Measurements from ENCODE around the gene HOOK2. TPM values are rescaled to one million over a fixed set of nuclear protein-coding genes. Genes with fewer than 3 reads are reported as not detected.

HOOK2 gene
- total and polyA plus RNA-seq, 2 of the 4 experiments (the other 2 are of a cell fraction) = 7.5 to 21.6 TPM

- DNase-seq (peak; percentile 45), ATAC-seq (ENCODE audit: low read depth) (no peak)
- H2BK20ac ChIP-seq (ENCODE audit: low read depth, low read length) = no peak overlapping the region
- CTCF ChIA-PET = interaction anchor here (0.7 to 1.4 kb wide), 6 partner anchors 10 to 114 kb away, joined by 3 to 8 read pairs (median 3); no protein-coding TSS in a partner anchor
- peaks cover 39% of the 10 kb centered on the region for H4K20me1 ChIP-seq (ENCODE audit: insufficient read depth, low read length)
- peak overlapping the region; percentile 45; the same call in 1 of the 2 replicates for H3K56ac ChIP-seq (ENCODE audit: extremely low read depth, insufficient read depth, low read length)
- H2AFZ ChIP-seq (replicated peaks; ENCODE audit: low read length, poor library complexity) = peak overlapping the region; percentile 94
- H3K18ac ChIP-seq (ENCODE audit: low read depth, low read length) = no peak overlapping the region
- peaks cover 12% of the 10 kb centered on the region for H3K9me1 ChIP-seq (ENCODE audit: insufficient read depth, low read length)
- POLR2A ChIA-PET (ENCODE audit: unreplicated experiment) = interaction anchor here (0.6 to 1.4 kb wide), 3 partner anchors 10 to 120 kb away, joined by 4 to 8 read pairs (median 5); partner anchors contain the start of gene TNPO2
- peak overlapping the region; percentile 95 for H2AK9ac ChIP-seq (replicated peaks; ENCODE audit: low read depth, low read length, poor library complexity)
- peak overlapping the region; percentile 87 for H3K4ac ChIP-seq (ENCODE audit: low read depth, low read length)
- H4K5ac ChIP-seq (ENCODE audit: low read depth, low read length) = peak overlapping the region; percentile 41; the same call in 1 of the 2 replicates
- H4K91ac ChIP-seq (ENCODE audit: insufficient read depth, low read depth, low read length) = peak overlapping the region; percentile 7; the same call in 1 of the 2 replicates
- no peaks in the 10 kb centered on the region for H3K27me3 ChIP-seq (ENCODE audit: control insufficient read depth, insufficient read depth, low read length)
- peak overlapping the region in 1 of 2 experiments; percentile 95; a peak in 2 of 4 replicates for H4K8ac ChIP-seq (ENCODE audit: low read depth in 2 of 2, low read length in 2 of 2)
- peaks cover 10% of the 10 kb centered on the region for H3K4me1 ChIP-seq (ENCODE audit: control insufficient read depth, insufficient read depth, low read length)
- BruUV-seq (replicated peaks) = no TSS peak
- H3K27ac ChIP-seq (ENCODE audit: insufficient read depth, low read length) = peak overlapping the region; percentile 98
- H2BK5ac ChIP-seq (ENCODE audit: low read depth, low read length, poor library complexity, severe bottlenecking) = peak overlapping the region; percentile 94
- H3K23ac ChIP-seq (ENCODE audit: low read depth, low read length) = peak overlapping the region; percentile 93
- intact Hi-C loops (cut with micrococcal nuclease) (loop anchor here (1.0 kb wide), 1 partner anchor 11 kb away; no protein-coding TSS in a partner anchor), dilution Hi-C loops (cut with HindIII; ENCODE audit: low sequenced_read_pairs, unreplicated experiment) (no loop called here), in situ Hi-C loops (cut with MboI; ENCODE audit: low sequenced_read_pairs) (no loop called here)
- peak overlapping the region; percentile 95 for H3K4me3 ChIP-seq (ENCODE audit: insufficient read depth, low read depth, low read length)
- H3K4me2 ChIP-seq (ENCODE audit: low read depth, low read length) = peak overlapping the region; percentile 97
- peak overlapping the region; percentile 92 for H3K9ac ChIP-seq (ENCODE audit: low read depth, low read length)
- peak overlapping the region; percentile 20 for H3K14ac ChIP-seq (replicated peaks; ENCODE audit: low read depth, low read length)
- H3K9me3 ChIP-seq (ENCODE audit: control insufficient read depth, insufficient read depth, low read length) = no peaks in the 10 kb centered on the region
- peak overlapping the region; percentile 12; the same call in 1 of the 2 replicates for H2BK120ac ChIP-seq (ENCODE audit: low read depth, low read length)
- peaks cover 32% of the 10 kb centered on the region for H3K36me3 ChIP-seq (ENCODE audit: control insufficient read depth, insufficient read depth, low read length)
- H2BK15ac ChIP-seq (ENCODE audit: low read depth, low read length) = no peak overlapping the region
- peak overlapping the region; percentile 35; the same call in 1 of the 2 replicates for H2AK5ac ChIP-seq (ENCODE audit: low read depth, low read length)
- 0% methylated on average over 1 of the region's 15 CpGs; no CpG with 5 or more reads in 1 of the 2 experiments for WGBS, 2 experiments (ENCODE audit: extremely low coverage in 2 of 2, insufficient read length in 1 of 2)
- peaks cover 14 to 61% of the 10 kb centered on the region in 2 experiments for H3K79me1 ChIP-seq (ENCODE audit: low read depth in 1 of 2, low read length in 2 of 2)
- no peak for TF ChIP-seq RCOR1 (IDR thresholded peaks at IDR 0.05; ENCODE audit: insufficient replicate concordance, low read length)
- TF ChIP-seq BHLHE40 (IDR thresholded peaks at IDR 0.05; ENCODE audit: low read depth, low read length) = no peak
- TF ChIP-seq ELK1 (IDR thresholded peaks at IDR 0.05; ENCODE audit: borderline replicate concordance, low read depth, low read length) = no peak
- TF ChIP-seq NFE2L2 (IDR thresholded peaks at IDR 0.05; ENCODE audit: low read depth, low read length) = no peak
- 0 out of 2 replicates have a peak, but pooled peaks have one; percentile 24 for TF ChIP-seq CHD1 (IDR thresholded peaks at IDR 0.05; ENCODE audit: low read depth, low read length)
- TF ChIP-seq CTCF (conservative IDR thresholded peaks at IDR 0.05; ENCODE audit: low read depth, low read length) = peak; percentile 49
- peak; percentile 36; the same call in 1 of the 2 replicates for TF ChIP-seq MAZ (IDR thresholded peaks at IDR 0.05; ENCODE audit: borderline replicate concordance, low read depth, low read length)
- peak; percentile 26; the same call in 1 of the 2 replicates for TF ChIP-seq MXI1 (IDR thresholded peaks at IDR 0.05; ENCODE audit: borderline replicate concordance, low read depth, low read length)
- TF ChIP-seq POLR2A (IDR thresholded peaks at IDR 0.05; ENCODE audit: low read depth, low read length) = no peak; the same call in 1 of the 2 replicates
- no peak for TF ChIP-seq RAD21 (IDR thresholded peaks at IDR 0.05; ENCODE audit: low read length)
- TF ChIP-seq SMC3 (IDR thresholded peaks at IDR 0.05; ENCODE audit: low read depth, low read length) = no peak
- peak; percentile 64; the same call in 1 of the 2 replicates for TF ChIP-seq CEBPB (IDR thresholded peaks at IDR 0.05; ENCODE audit: low read depth, low read length)
- no peak for TF ChIP-seq FOS (IDR thresholded peaks at IDR 0.05; ENCODE audit: low read depth, low read length)
- TF ChIP-seq MAFK (IDR thresholded peaks at IDR 0.05; ENCODE audit: low read depth, low read length) = no peak
These were observed 41.8 kb downstream of the HOOK2 start for GRCh38 chr19:12733369-12734214.
